T-cell (primary cell): Measurements from ENCODE around the gene LRRK1. TPM values are rescaled to one million over a fixed set of nuclear protein-coding genes. Genes with fewer than 3 reads are reported as not detected.

ENCODE experiments used
- ATAC-seq, 4 experiments: fragments of 200-7000 bp in 3 of 4; fragments of 150-1000 bp in 1 of 4; cut with Tn5 transposase; replicated peaks in 1 of 4; 1 replicate in 3 of 4; 2 replicates in 1 of 4; pipeline ENCODE4 v1.10.0; 2021; ENCODE audit warnings: moderate library complexity in 3 of 4, mild to moderate bottlenecking in 2 of 4, moderate number of reproducible peaks in 1 of 4
- CTCF ChIA-PET, 2 donors: fragments of 300-600 bp; sonication (Branson Sonifier 250); formaldehyde crosslinking; loops; one replicate each; lab custom pipeline; 2022; ENCODE audit warnings: antibody characterized with exemption in 2 of 2; lab: Charles Lee
- POLR2A ChIA-PET, 2 donors: fragments of 300-600 bp; sonication (Branson Sonifier 250); formaldehyde crosslinking; loops; one replicate each; lab custom pipeline; 2022; ENCODE audit warnings: antibody characterized with exemption in 2 of 2; lab: Charles Lee
- DNase-seq, 35 experiments: peaks; one replicate each; pipeline versions ENCODE4 v3.0.0 to v3.0.0-alpha.2; 2013 to 2023
- H3K27ac ChIP-seq: one replicate; pipeline ENCODE4 v1.5.1; 2013; ENCODE audit warnings: low read length
- H3K27me3 ChIP-seq, 2 experiments: replicated peaks in 1 of 2; 1 replicate in 1 of 2; 2 replicates in 1 of 2; pipeline versions ENCODE4 v1.6.1 to v1.7.0; 2013; ENCODE audit warnings: low read length in 1 of 2, mixed read lengths in 1 of 2; ENCODE audit not compliant: control insufficient read depth in 2 of 2, insufficient read depth in 2 of 2; ENCODE audit errors: extremely low read depth in 1 of 2
- H3K36me3 ChIP-seq, 2 donors: 1 replicate in 1 of 2; 2 replicates in 1 of 2; pipeline versions ENCODE4 v1.6.1 to v1.7.0; 2013; ENCODE audit warnings: low read length in 1 of 2; ENCODE audit not compliant: control insufficient read depth in 2 of 2, insufficient read depth in 1 of 2; ENCODE audit errors: extremely low read depth in 1 of 2
- H3K4me1 ChIP-seq, 2 experiments: 1 replicate in 1 of 2; 2 replicates in 1 of 2; pipeline versions ENCODE4 v1.6.1 to v1.7.0; 2013; ENCODE audit warnings: low read length in 2 of 2, mixed read lengths in 1 of 2; ENCODE audit not compliant: insufficient read depth in 2 of 2, control insufficient read depth in 1 of 2; ENCODE audit errors: extremely low read depth in 1 of 2
- H3K4me3 ChIP-seq, 2 donors: 1 replicate in 1 of 2; 2 replicates in 1 of 2; pipeline versions ENCODE4 v1.5.1 to v1.7.0; 2013; ENCODE audit warnings: mild to moderate bottlenecking in 2 of 2, low read length in 1 of 2, moderate library complexity in 1 of 2; ENCODE audit not compliant: control insufficient read depth in 1 of 2; ENCODE audit errors: extremely low read depth in 1 of 2
- H3K9me3 ChIP-seq: 2 replicates; pipeline ENCODE4 v1.7.0; 2013
- H3K27ac Mint-ChIP-seq, 2 donors: one replicate each; pipeline ENCODE4 v1.8.0; 2020 to 2021; ENCODE audit warnings: mild to moderate bottlenecking in 2 of 2, mixed read lengths in 2 of 2
- H3K27me3 Mint-ChIP-seq, 2 donors: one replicate each; pipeline ENCODE4 v1.8.0; 2021 to 2022; ENCODE audit warnings: mixed read lengths in 2 of 2
- H3K36me3 Mint-ChIP-seq: one replicate; pipeline ENCODE4 v1.8.0; 2021; ENCODE audit warnings: mixed read lengths
- H3K4me1 Mint-ChIP-seq, 3 donors: one replicate each; pipeline ENCODE4 v1.8.0; 2020 to 2022; ENCODE audit warnings: mixed read lengths in 3 of 3, mild to moderate bottlenecking in 1 of 3
- H3K4me3 Mint-ChIP-seq, 3 donors: one replicate each; pipeline ENCODE4 v1.8.0; 2020 to 2022; ENCODE audit warnings: mild to moderate bottlenecking in 3 of 3, mixed read lengths in 3 of 3, moderate library complexity in 3 of 3
- H3K9me3 Mint-ChIP-seq, 3 donors: one replicate each; pipeline ENCODE4 v1.8.0; 2020 to 2022; ENCODE audit warnings: mixed read lengths in 3 of 3
- WGBS: methylation state at CpG from one replicate; pipeline ENCODE4 v1.1.5; 2013; ENCODE audit warnings: missing lambda C conversion rate; ENCODE audit not compliant: insufficient coverage; 5-methylcytosine and 5-hydroxymethylcytosine counted together
- total RNA-seq, 35 experiments: library from RNA in 6 of 35; stranded (reverse) in 6 of 35; fragments of 120-200 nt in 1 of 35; gene quantifications; one replicate each; pipeline versions ENCODE4 v1.2.1 to v1.2.4 and lab custom pipeline; 2013 to 2026

Gene LRRK1
- total RNA-seq, 5 donors from 2014 or later (not counting 1 experiment from before 2014, with no cell fraction given) = 1.1 to 2.0 (median 1.7) TPM

DNA sequence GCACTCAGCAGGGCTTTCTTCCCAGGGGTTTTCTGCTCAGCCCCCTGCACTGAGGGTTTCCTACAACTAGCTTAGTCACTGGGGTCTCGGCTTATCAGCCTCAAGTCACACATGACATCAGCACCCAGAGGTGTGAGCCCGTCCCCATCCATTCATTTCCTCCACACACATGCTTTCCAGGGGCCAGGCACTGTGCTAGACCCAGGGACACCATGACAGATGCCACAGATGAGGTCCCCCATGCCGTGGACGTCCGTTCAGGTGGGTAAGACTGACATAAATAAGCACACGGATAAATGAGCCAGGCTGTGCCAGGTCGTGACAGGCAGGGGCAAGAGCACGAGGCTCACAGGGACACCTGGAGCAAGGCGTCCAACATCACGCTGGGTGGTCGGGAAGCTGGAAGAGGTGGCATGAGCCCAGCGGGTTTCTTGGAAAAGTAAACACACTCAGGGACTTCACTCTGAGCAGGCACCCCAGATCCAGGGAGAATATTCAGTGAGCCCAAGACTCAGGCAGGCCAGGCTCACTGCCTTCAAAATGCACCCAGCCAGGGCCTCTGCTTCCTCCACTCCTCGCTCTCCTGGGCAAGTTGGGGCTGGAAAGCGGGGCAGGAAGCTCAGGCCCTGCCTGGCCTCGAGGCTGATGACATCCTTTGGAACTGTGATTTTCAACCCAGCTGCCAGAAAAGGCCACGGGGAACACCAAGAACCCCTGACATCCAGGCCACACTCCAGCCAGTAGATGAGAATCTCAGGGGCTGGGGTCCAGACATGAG lies 193.4 kb downstream of the LRRK1 start:
- H3K9me3 ChIP-seq = no peaks in the 10 kb centered on the region
- Mint-ChIP-seq H3K27me3 (no peaks in the 10 kb centered on the region), H3K9me3 (no peaks in the 10 kb centered on the region), H3K36me3 (no peaks in the 10 kb centered on the region), H3K4me1 (no peaks in the 10 kb centered on the region), H3K27ac (no peak overlapping the region), H3K4me3 (no peak overlapping the region)
- POLR2A ChIA-PET = no interaction called here
- no peak overlapping the region for H3K27ac ChIP-seq
- 79% methylated on average over 15 of the region's 16 CpGs for WGBS
- no peak overlapping the region for H3K4me3 ChIP-seq
- no peaks in the 10 kb centered on the region for H3K4me1 ChIP-seq
- H3K36me3 ChIP-seq = no peaks in the 10 kb centered on the region
- CTCF ChIA-PET = no interaction called here
- H3K27me3 ChIP-seq = peaks cover 0 to 15% of the 10 kb centered on the region in 2 experiments
- DNase-seq (no peak), ATAC-seq (no peak)

- H3K9me3 Mint-ChIP-seq = no peaks in the 10 kb centered on the region
- no peaks in the 10 kb centered on the region for H3K4me1 Mint-ChIP-seq
- Histone ChIP-seq H3K36me3 (no peaks in the 10 kb centered on the region), H3K27ac (no peak overlapping the region), H3K27me3 (peaks cover 0 to 15% of the 10 kb centered on the region in 2 experiments), H3K9me3 (no peaks in the 10 kb centered on the region), H3K4me1 (no peaks in the 10 kb centered on the region), H3K4me3 (no peak overlapping the region)
- no peaks in the 10 kb centered on the region for H3K36me3 Mint-ChIP-seq
- H3K27ac Mint-ChIP-seq = no peak overlapping the region
- POLR2A ChIA-PET = no interaction called here
- ATAC-seq = no peak
- no peaks in the 10 kb centered on the region for H3K27me3 Mint-ChIP-seq
- DNase-seq = no peak
- 88% methylated on average over 10 of the region's 19 CpGs for WGBS
- H3K4me3 Mint-ChIP-seq = no peak overlapping the region
- CTCF ChIA-PET = no interaction called here
Measured at GRCh38 chr15:101113114-101114005, 194.2 kb downstream of the LRRK1 start.

- ChIA-PET POLR2A (no interaction called here), CTCF (no interaction called here)
- H3K4me1 ChIP-seq = no peaks in the 10 kb centered on the region
- 54% methylated on average over 3 of the region's 10 CpGs for WGBS
- peaks cover 0 to 15% of the 10 kb centered on the region in 2 experiments for H3K27me3 ChIP-seq
- H3K4me3 Mint-ChIP-seq = no peak overlapping the region
- no peaks in the 10 kb centered on the region for H3K4me1 Mint-ChIP-seq
- H3K36me3 ChIP-seq = no peaks in the 10 kb centered on the region
- ATAC-seq (no peak), DNase-seq (no peak)
- no peaks in the 10 kb centered on the region for H3K27me3 Mint-ChIP-seq
- H3K9me3 Mint-ChIP-seq = no peaks in the 10 kb centered on the region
- no peak overlapping the region for H3K27ac ChIP-seq
- no peak overlapping the region for H3K27ac Mint-ChIP-seq
- no peaks in the 10 kb centered on the region for H3K9me3 ChIP-seq
- no peak overlapping the region for H3K4me3 ChIP-seq
- H3K36me3 Mint-ChIP-seq = no peaks in the 10 kb centered on the region
Measured at GRCh38 chr15:101114166-101114565, 195.0 kb downstream of the LRRK1 start.

- Histone ChIP-seq H3K27ac (no peak overlapping the region), H3K4me1 (no peaks in the 10 kb centered on the region), H3K9me3 (no peaks in the 10 kb centered on the region), H3K27me3 (peaks cover 0 to 15% of the 10 kb centered on the region in 2 experiments), H3K36me3 (no peaks in the 10 kb centered on the region), H3K4me3 (no peak overlapping the region)
- H3K27me3 Mint-ChIP-seq = no peaks in the 10 kb centered on the region
- DNase-seq (no peak), ATAC-seq (no peak)
- H3K4me1 Mint-ChIP-seq = no peaks in the 10 kb centered on the region
- H3K27ac Mint-ChIP-seq = no peak overlapping the region
- POLR2A ChIA-PET = no interaction called here
- no peak overlapping the region for H3K4me3 Mint-ChIP-seq
- WGBS = 82% methylated on average over 2 of the region's 4 CpGs
- no peaks in the 10 kb centered on the region for H3K9me3 Mint-ChIP-seq
- H3K36me3 Mint-ChIP-seq = no peaks in the 10 kb centered on the region
- CTCF ChIA-PET = no interaction called here
Measured at GRCh38 chr15:101114610-101115009, 195.5 kb downstream of the LRRK1 start.

DNA sequence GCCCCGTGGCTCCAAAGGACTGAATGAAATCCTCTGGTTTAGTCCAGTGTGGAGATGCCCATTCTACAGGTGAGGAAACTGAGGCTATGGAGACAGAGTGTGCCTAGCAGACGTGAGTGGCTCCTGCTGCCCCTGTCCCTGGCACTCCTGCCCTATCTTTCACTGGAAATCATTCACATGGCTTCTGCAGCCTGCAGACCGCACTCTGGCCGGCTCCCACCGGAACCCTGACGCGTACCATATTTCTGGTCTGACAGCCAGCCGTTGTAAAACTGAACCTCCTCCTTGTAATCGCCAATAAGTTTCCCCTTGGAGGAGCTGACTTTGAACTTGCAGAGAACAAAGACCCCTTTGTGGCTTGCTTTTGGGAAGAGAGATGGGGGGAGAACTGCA lies 196.2 kb downstream of the LRRK1 start:
- Mint-ChIP-seq H3K27me3 (no peaks in the 10 kb centered on the region), H3K4me1 (no peaks in the 10 kb centered on the region), H3K36me3 (no peaks in the 10 kb centered on the region), H3K9me3 (no peaks in the 10 kb centered on the region), H3K4me3 (no peak overlapping the region), H3K27ac (no peak overlapping the region)
- Histone ChIP-seq H3K4me3 (no peak overlapping the region), H3K36me3 (no peaks in the 10 kb centered on the region), H3K4me1 (no peaks in the 10 kb centered on the region), H3K27me3 (peaks cover 0 to 15% of the 10 kb centered on the region in 2 experiments), H3K27ac (no peak overlapping the region), H3K9me3 (no peaks in the 10 kb centered on the region)
- no peak for ATAC-seq
- no peak for DNase-seq
- ChIA-PET POLR2A (no interaction called here), CTCF (no interaction called here)
- WGBS = 96% methylated on average over 4 of the region's 9 CpGs

- Histone ChIP-seq H3K9me3 (no peaks in the 10 kb centered on the region), H3K27me3 (peaks cover 0 to 19% of the 10 kb centered on the region in 2 experiments), H3K27ac (no peak overlapping the region), H3K4me3 (no peak overlapping the region), H3K36me3 (no peaks in the 10 kb centered on the region), H3K4me1 (no peaks in the 10 kb centered on the region)
- WGBS = 63% methylated on average over 12 of the region's 17 CpGs
- Mint-ChIP-seq H3K4me1 (no peaks in the 10 kb centered on the region), H3K4me3 (no peak overlapping the region), H3K27me3 (no peaks in the 10 kb centered on the region), H3K27ac (no peak overlapping the region), H3K9me3 (no peaks in the 10 kb centered on the region), H3K36me3 (no peaks in the 10 kb centered on the region)
- no peak for ATAC-seq
- ChIA-PET CTCF (no interaction called here), POLR2A (no interaction called here)
- no peak for DNase-seq
Measured at GRCh38 chr15:101115786-101116680, 196.9 kb downstream of the LRRK1 start.
